ENCODE measurements around the gene TRIML2. TPM values are rescaled to one million over a fixed set of nuclear protein-coding genes. Genes with fewer than 3 reads are reported as not detected.

TRIML2 gene
- total RNA-seq, 1 experiment from 2014 or later: 102 TPM

DNA sequence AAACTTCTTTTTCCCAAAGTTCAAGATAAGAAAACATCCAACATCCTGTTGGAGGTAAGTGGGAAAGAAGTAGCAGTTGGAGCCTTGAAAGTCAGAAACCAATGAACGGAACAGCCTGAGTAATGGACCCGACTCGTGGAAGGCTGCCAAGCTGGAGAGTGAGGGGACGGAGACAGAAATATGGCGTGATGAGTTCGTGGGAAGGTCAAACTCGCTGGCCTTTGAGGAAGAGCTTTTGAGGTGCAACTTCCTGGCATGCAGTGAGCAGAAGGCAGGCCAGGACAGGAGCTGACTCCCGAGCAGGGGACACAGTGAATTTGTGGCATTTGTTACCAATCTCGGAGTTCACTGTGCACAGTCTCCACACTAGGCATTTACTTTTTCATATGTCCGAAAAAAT lies 28.8 kb upstream of the TRIML2 start:
- no peak overlapping the region for H2BK15ac ChIP-seq (ENCODE audit: low read depth, low read length)
- H3K23me2 ChIP-seq (ENCODE audit: insufficient read length, low read depth, low read length, poor library complexity, severe bottlenecking): no peaks in the 10 kb centered on the region
- no peak overlapping the region for H3T11ph ChIP-seq (ENCODE audit: low read length)
- Mint-ChIP-seq H3K4me1 (peaks cover 9 to 10% of the 10 kb centered on the region in 2 experiments), H3K4me3 (no peak overlapping the region), H3K27ac (no peak overlapping the region), H3K9me3 (no peaks in the 10 kb centered on the region), H3K27me3 (ENCODE audit: low read depth) (no peaks in the 10 kb centered on the region; the same call in 1 of the 2 replicates), H3K36me3 (ENCODE audit: insufficient read depth in 1 of 3, low read depth in 3 of 3) (no peaks in the 10 kb centered on the region)
- no peak overlapping the region for H2BK5ac ChIP-seq (ENCODE audit: insufficient read length, low read length)
- no peaks in the 10 kb centered on the region for H3K9me3 ChIP-seq (ENCODE audit: control insufficient read depth, low read depth, low read length)
- H3K9ac ChIP-seq (ENCODE audit: extremely low read depth, insufficient read length, low read length): no peak overlapping the region
- H3K14ac ChIP-seq (ENCODE audit: insufficient read depth, low read length): no peak overlapping the region; the same call in 1 of the 2 replicates
- H4K91ac ChIP-seq (ENCODE audit: insufficient read length, low read depth, low read length): no peak overlapping the region
- H2BK20ac ChIP-seq (ENCODE audit: low read depth, low read length, poor library complexity, severe bottlenecking): no peak overlapping the region
- TF ChIP-seq, protein P1, sequence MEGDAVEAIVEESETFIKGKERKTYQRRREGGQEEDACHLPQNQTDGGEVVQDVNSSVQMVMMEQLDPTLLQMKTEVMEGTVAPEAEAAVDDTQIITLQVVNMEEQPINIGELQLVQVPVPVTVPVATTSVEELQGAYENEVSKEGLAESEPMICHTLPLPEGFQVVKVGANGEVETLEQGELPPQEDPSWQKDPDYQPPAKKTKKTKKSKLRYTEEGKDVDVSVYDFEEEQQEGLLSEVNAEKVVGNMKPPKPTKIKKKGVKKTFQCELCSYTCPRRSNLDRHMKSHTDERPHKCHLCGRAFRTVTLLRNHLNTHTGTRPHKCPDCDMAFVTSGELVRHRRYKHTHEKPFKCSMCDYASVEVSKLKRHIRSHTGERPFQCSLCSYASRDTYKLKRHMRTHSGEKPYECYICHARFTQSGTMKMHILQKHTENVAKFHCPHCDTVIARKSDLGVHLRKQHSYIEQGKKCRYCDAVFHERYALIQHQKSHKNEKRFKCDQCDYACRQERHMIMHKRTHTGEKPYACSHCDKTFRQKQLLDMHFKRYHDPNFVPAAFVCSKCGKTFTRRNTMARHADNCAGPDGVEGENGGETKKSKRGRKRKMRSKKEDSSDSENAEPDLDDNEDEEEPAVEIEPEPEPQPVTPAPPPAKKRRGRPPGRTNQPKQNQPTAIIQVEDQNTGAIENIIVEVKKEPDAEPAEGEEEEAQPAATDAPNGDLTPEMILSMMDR (conservative IDR thresholded peaks at IDR 0.05): no peak
- no peaks in the 10 kb centered on the region for H3K27me3 ChIP-seq (ENCODE audit: insufficient read depth, low read length)
- WGBS (ENCODE audit: extremely low coverage, insufficient read length, low lambda C conversion rate): no CpG with 5 or more reads among the region's 10 CpGs
- no peak overlapping the region for H2AK5ac ChIP-seq (ENCODE audit: insufficient read length, low read length)
- H4K20me1 ChIP-seq (ENCODE audit: control insufficient read depth, insufficient read depth, insufficient read length): no peaks in the 10 kb centered on the region
- H3K4me1 ChIP-seq (ENCODE audit: insufficient read depth, low read length): no peaks in the 10 kb centered on the region
- no peak overlapping the region for H3K18ac ChIP-seq (ENCODE audit: insufficient read length, low read depth, low read length)
- no peak overlapping the region for H4K8ac ChIP-seq (replicated peaks; ENCODE audit: insufficient read length, low read depth, low read length)
- no peak overlapping the region for H4K5ac ChIP-seq (ENCODE audit: insufficient read length, low read depth, low read length)
- no peak for DNase-seq
- no peak overlapping the region for H2BK120ac ChIP-seq (ENCODE audit: low read depth, low read length, poor library complexity, severe bottlenecking)
- no peak overlapping the region for H2BK12ac ChIP-seq (ENCODE audit: insufficient read length, low read depth, low read length)
- H3K4ac ChIP-seq (ENCODE audit: low read depth, low read length): no peak overlapping the region
- H3K23ac ChIP-seq (ENCODE audit: insufficient read length, low read depth, low read length): no peak overlapping the region
- H3K27ac ChIP-seq (ENCODE audit: insufficient read length, low read depth, low read length): no peak overlapping the region
- H2AFZ ChIP-seq (ENCODE audit: low read length): no peak overlapping the region
- H3K79me2 ChIP-seq (ENCODE audit: insufficient read depth, low read length): no peaks in the 10 kb centered on the region
- H3K79me1 ChIP-seq (ENCODE audit: insufficient read depth, low read depth, low read length, poor library complexity, severe bottlenecking): no peaks in the 10 kb centered on the region
- no peak overlapping the region for H3K56ac ChIP-seq (ENCODE audit: insufficient read length, low read depth, low read length)
- H3K4me2 ChIP-seq (ENCODE audit: insufficient read depth, insufficient read length, low read length): no peak overlapping the region
